OCI-LY1 (cell line): ENCODE measurements around the gene RIPK3.
"Not testable (repeated sequence)": the region's sequence is repeated elsewhere in the genome, so short reads cannot be mapped to it uniquely, and the experiment has no call there.

Experiments
- EZH2 ChIP-seq: fragments of 200-600 bp; sonication (generic), shearing (Covaris generic); IDR thresholded peaks from 2 replicates; pipeline ENCODE4 v1.8.0; 2017; ENCODE audit warnings: borderline replicate concordance, mixed run types, mild to moderate bottlenecking, antibody characterized with exemption, low read length, moderate library complexity, mixed read lengths
- TF ChIP-seq, protein P1 (sequence below): fragments of 200-600 bp; sonication (generic), shearing (Covaris generic); IDR thresholded peaks from 2 replicates; pipeline ENCODE4 v1.5.1; 2017; ENCODE audit warnings: mild to moderate bottlenecking, antibody characterized with exemption, low read length, moderate library complexity, mixed read lengths

GRCh38 chr14:24354482-24354825, 14.7 kb upstream of the RIPK3 start:
- TF ChIP-seq, protein P1, sequence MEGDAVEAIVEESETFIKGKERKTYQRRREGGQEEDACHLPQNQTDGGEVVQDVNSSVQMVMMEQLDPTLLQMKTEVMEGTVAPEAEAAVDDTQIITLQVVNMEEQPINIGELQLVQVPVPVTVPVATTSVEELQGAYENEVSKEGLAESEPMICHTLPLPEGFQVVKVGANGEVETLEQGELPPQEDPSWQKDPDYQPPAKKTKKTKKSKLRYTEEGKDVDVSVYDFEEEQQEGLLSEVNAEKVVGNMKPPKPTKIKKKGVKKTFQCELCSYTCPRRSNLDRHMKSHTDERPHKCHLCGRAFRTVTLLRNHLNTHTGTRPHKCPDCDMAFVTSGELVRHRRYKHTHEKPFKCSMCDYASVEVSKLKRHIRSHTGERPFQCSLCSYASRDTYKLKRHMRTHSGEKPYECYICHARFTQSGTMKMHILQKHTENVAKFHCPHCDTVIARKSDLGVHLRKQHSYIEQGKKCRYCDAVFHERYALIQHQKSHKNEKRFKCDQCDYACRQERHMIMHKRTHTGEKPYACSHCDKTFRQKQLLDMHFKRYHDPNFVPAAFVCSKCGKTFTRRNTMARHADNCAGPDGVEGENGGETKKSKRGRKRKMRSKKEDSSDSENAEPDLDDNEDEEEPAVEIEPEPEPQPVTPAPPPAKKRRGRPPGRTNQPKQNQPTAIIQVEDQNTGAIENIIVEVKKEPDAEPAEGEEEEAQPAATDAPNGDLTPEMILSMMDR: not testable (repeated sequence)
- TF ChIP-seq EZH2: not testable (repeated sequence)
